Keratinocyte (primary cell): Measurements from ENCODE around the gene C1orf174.

ENCODE experiments used
- CTCF ChIP-seq, 3 experiments: IDR thresholded peaks in 1 of 3; conservative IDR thresholded peaks in 1 of 3; optimal IDR thresholded peaks in 1 of 3; 2 replicates in 2 of 3; 3 replicates in 1 of 3; pipeline versions ENCODE3 to v1.5.1; 2011; ENCODE audit warnings: low read length in 3 of 3, mild to moderate bottlenecking in 3 of 3, moderate library complexity in 2 of 3, control low read depth in 1 of 3, inconsistent platforms in 1 of 3; ENCODE audit not compliant: insufficient read depth in 2 of 3; ENCODE audit errors: extremely low read depth in 1 of 3
- EZH2 ChIP-seq: IDR thresholded peaks from one replicate; pipeline ENCODE4 v1.6.1; 2012; ENCODE audit warnings: inconsistent platforms, mild to moderate bottlenecking, low read length, moderate library complexity

GRCh38 chr1:3914331-3914851, 14.3 kb upstream of the C1orf174 start:
- TF ChIP-seq CTCF (optimal IDR thresholded peaks at IDR 0.05 in 1 of 3, IDR thresholded peaks at IDR 0.05 in 1 of 3, conservative IDR thresholded peaks at IDR 0.05 in 1 of 3; ENCODE audit: extremely low read depth in 1 of 3, insufficient read depth in 2 of 3, low read length in 3 of 3) (no peak), EZH2 (no peak)
